HepG2 (cell line): ENCODE data around the gene THUMPD1.

Experiments
- CTCF ChIP-seq: sonication (generic); formaldehyde crosslinking; IDR thresholded peaks from 2 replicates; pipeline ENCODE4 v1.5.0; 2020; ENCODE audit warnings: mild to moderate bottlenecking, missing genetic modification reagents, moderate library complexity
- SMARCE1 ChIP-seq: fragments of 450-650 bp; IDR thresholded peaks from 2 replicates; pipeline ENCODE4 v1.6.1; 2017; ENCODE audit warnings: borderline replicate concordance
- SP1 ChIP-seq, 2 experiments: fragments of 450-650 bp in 1 of 2; sonication (generic) in 1 of 2; formaldehyde crosslinking in 1 of 2; IDR thresholded peaks; 2 replicates each; pipeline versions ENCODE4 v1.4.0 to v1.6.1; 2016 to 2020; ENCODE audit warnings: missing genetic modification reagents in 1 of 2
- ZBTB1 ChIP-seq: sonication (generic); formaldehyde crosslinking; IDR thresholded peaks from 2 replicates; pipeline ENCODE4 v1.4.0; 2020; ENCODE audit warnings: missing genetic modification reagents, borderline replicate concordance

- no peak for TF ChIP-seq SMARCE1
- no peak for TF ChIP-seq CTCF (CRISPR knock-in tag)
- no peak for TF ChIP-seq SP1 (IDR thresholded peaks at IDR 0.05)
- TF ChIP-seq SP1 (CRISPR knock-in tag; IDR thresholded peaks at IDR 0.05) = no peak
- TF ChIP-seq ZBTB1 (CRISPR knock-in tag) = no peak
Measured at GRCh38 chr16:20762404-20763123, 20.9 kb upstream of the THUMPD1 start.
